Glomerular visceral epithelial cell (primary cell): ENCODE data around the gene BMP10.

ENCODE experiments used
- DNase-seq: peaks from one replicate; pipeline ENCODE4 v3.0.0-alpha.2; 2016; ENCODE audit errors: extremely low spot score

Gene BMP10

DNA sequence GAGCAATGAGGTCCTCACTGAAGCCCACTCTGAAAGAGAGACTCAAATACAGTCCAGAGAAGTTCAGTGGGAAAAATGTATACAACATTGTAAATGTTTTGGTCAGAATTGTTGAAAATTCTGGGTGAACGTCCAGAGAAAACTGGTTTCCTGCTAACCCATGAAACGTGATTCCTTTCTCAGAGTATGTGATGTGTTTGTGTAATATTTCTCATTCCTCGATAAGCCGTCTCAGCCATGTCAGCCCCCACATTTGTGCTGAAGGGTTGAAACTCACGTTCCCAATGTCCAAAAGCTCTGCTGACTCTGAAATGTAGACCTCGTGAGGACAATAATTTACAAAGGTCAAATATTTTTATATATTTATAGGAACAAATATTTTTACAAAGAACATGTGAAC, 51.6 kb downstream of the BMP10 start:
- DNase-seq: no peak

DNA sequence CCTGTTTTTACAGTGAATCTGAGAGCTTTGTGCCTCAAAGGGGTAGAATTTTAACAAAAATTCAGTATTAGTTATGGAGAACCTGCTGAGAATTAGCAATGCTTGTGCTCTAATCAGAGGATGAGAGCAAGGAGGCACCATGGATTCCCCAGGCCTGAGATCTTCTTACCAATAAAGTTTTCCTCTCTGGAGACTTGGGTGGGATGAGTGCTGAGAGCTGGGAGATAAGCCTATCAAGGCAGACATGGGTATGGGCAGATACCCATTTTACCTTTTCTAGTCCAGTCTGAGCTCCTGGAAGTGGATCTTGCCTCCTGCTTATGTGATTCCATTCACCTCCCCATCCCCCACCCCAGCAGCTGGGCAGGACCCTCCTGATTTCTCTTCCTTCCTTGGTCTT, 53.9 kb downstream of the BMP10 start:
- DNase-seq: no peak
